Measurements from ENCODE around the gene LRMDA.
A peak's percentile ranks its signal among the peaks of the same experiment; 100 is the strongest.

Gene LRMDA

GRCh38 chr10:76303682-76304316 lies 872.4 kb downstream of the LRMDA start:
- peak; percentile 92 for TF ChIP-seq CTCF (IDR thresholded peaks at IDR 0.05; ENCODE audit: control insufficient read depth, extremely low read depth, insufficient read depth)

GRCh38 chr10:76305930-76306615 lies 874.6 kb downstream of the LRMDA start:
- DNase-seq (ENCODE audit: low read depth): no peak
- no peak overlapping the region for H3K4me3 ChIP-seq (ENCODE audit: low read depth, low read length)
- TF ChIP-seq CTCF (IDR thresholded peaks at IDR 0.05; ENCODE audit: control insufficient read depth, extremely low read depth, insufficient read depth): no peak

More at GRCh38 chr10:76303682-76304316, 872.4 kb downstream of the LRMDA start:
- peak; percentile 82 for DNase-seq (ENCODE audit: low read depth)
- no peak overlapping the region for H3K4me3 ChIP-seq (ENCODE audit: low read depth, low read length)

- DNase-seq (ENCODE audit: low read depth): no peak
- no peak for TF ChIP-seq CTCF (IDR thresholded peaks at IDR 0.05; ENCODE audit: control insufficient read depth, extremely low read depth, insufficient read depth)
- no peak overlapping the region for H3K4me3 ChIP-seq (ENCODE audit: low read depth, low read length)
These were observed 875.4 kb downstream of the LRMDA start for GRCh38 chr10:76306856-76307255.

- H3K4me3 ChIP-seq (ENCODE audit: low read depth, low read length): no peak overlapping the region
- TF ChIP-seq CTCF (IDR thresholded peaks at IDR 0.05; ENCODE audit: control insufficient read depth, extremely low read depth, insufficient read depth): no peak
- no peak for DNase-seq (ENCODE audit: low read depth)
These were observed 877.6 kb downstream of the LRMDA start for GRCh38 chr10:76309070-76309469.

GRCh38 chr10:76309741-76310587 lies 878.5 kb downstream of the LRMDA start:
- no peak for DNase-seq (ENCODE audit: low read depth)
- TF ChIP-seq CTCF (IDR thresholded peaks at IDR 0.05; ENCODE audit: control insufficient read depth, extremely low read depth, insufficient read depth): no peak
- no peak overlapping the region for H3K4me3 ChIP-seq (ENCODE audit: low read depth, low read length)

- TF ChIP-seq CTCF (IDR thresholded peaks at IDR 0.05; ENCODE audit: control insufficient read depth, extremely low read depth, insufficient read depth): no peak
- no peak overlapping the region for H3K4me3 ChIP-seq (ENCODE audit: low read depth, low read length)
- no peak for DNase-seq (ENCODE audit: low read depth)
These were observed 879.2 kb downstream of the LRMDA start for GRCh38 chr10:76310588-76311080.

Data from LNCaP clone FGC (cell line).